A673 (cell line): Measurements from ENCODE around the gene SNAI3. TPM values are rescaled to one million over a fixed set of nuclear protein-coding genes. Genes with fewer than 3 reads are reported as not detected.

Experiments used
- BruUV-seq: library from RNA; stranded (reverse); fragments of 400-500 nt; replicated peaks from 2 replicates; lab custom pipeline; 2021; lab: Mats Ljungman, UMichigan
- CTCF ChIA-PET: fragments of 300-600 bp; sonication (Branson Sonifier 250); formaldehyde crosslinking; loops from one replicate; lab custom pipeline; 2022; ENCODE audit warnings: antibody characterized with exemption; lab: Charles Lee
- POLR2A ChIA-PET: fragments of 300-600 bp; sonication (Branson Sonifier 250); formaldehyde crosslinking; loops from one replicate; lab custom pipeline; 2022; ENCODE audit warnings: antibody characterized with exemption; ENCODE audit not compliant: low non-redundant PET; lab: Charles Lee
- DNase-seq: peaks from one replicate; pipeline ENCODE4 v3.0.0-alpha.2; 2015; ENCODE audit warnings: low spot score
- H3K27ac ChIP-seq: fragments of 200-600 bp; sonication (generic); 2 replicates; pipeline ENCODE4 v1.5.1; 2016; ENCODE audit warnings: mixed run types, low read depth, mild to moderate bottlenecking, mixed read lengths, antibody characterized with exemption, low read length; ENCODE audit not compliant: poor library complexity, severe bottlenecking
- H3K27me3 ChIP-seq: fragments of 200-600 bp; sonication (generic); replicated peaks from 2 replicates; pipeline ENCODE4 v1.6.1; 2017; ENCODE audit warnings: mixed run types, low read depth, mild to moderate bottlenecking, mixed read lengths, antibody characterized with exemption, low read length; ENCODE audit not compliant: insufficient read depth, poor library complexity
- H3K36me3 ChIP-seq: fragments of 200-600 bp; sonication (generic); 2 replicates; pipeline ENCODE4 v1.6.1; 2016; ENCODE audit warnings: mixed run types, mild to moderate bottlenecking, mixed read lengths, antibody characterized with exemption, low read length; ENCODE audit not compliant: insufficient read depth, poor library complexity, severe bottlenecking
- H3K4me1 ChIP-seq: fragments of 200-600 bp; sonication (generic); 2 replicates; pipeline ENCODE4 v1.6.1; 2017; ENCODE audit warnings: mixed run types, mild to moderate bottlenecking, mixed read lengths, antibody characterized with exemption, low read length; ENCODE audit not compliant: insufficient read depth, poor library complexity, severe bottlenecking
- H3K4me3 ChIP-seq: fragments of 200-600 bp; sonication (generic); 2 replicates; pipeline ENCODE4 v1.5.1; 2016; ENCODE audit warnings: low read depth, mixed run types, mild to moderate bottlenecking, mixed read lengths, low read length; ENCODE audit not compliant: poor library complexity, severe bottlenecking
- H3K9me3 ChIP-seq: fragments of 200-600 bp; sonication (generic); 2 replicates; pipeline ENCODE4 v1.6.1; 2016; ENCODE audit warnings: mixed run types, low read depth, mild to moderate bottlenecking, mixed read lengths, antibody characterized with exemption, low read length; ENCODE audit not compliant: poor library complexity, severe bottlenecking
- CTCF ChIP-seq: fragments of 300-800, 200-600 bp; sonication (generic); conservative IDR thresholded peaks from 2 replicates; pipeline ENCODE4 v1.5.1; 2017; ENCODE audit warnings: low read depth, mild to moderate bottlenecking, antibody characterized with exemption, low read length, moderate library complexity, mixed read lengths
- EZH2 ChIP-seq: fragments of 200-600 bp; sonication (generic); IDR thresholded peaks from 2 replicates; pipeline ENCODE4 v1.6.1; 2017; ENCODE audit warnings: borderline replicate concordance, low read depth, mild to moderate bottlenecking, mixed read lengths, antibody characterized with exemption, low read length; ENCODE audit not compliant: poor library complexity, severe bottlenecking
- intact Hi-C: fragments of 100-400 bp; cut with micrococcal nuclease; formaldehyde crosslinking; loops from one replicate; pipeline ENCODE4 v1.10.0; 2022; ENCODE audit not compliant: unreplicated experiment
- total RNA-seq: library from RNA; stranded (reverse); gene quantifications from 2 replicates; pipeline ENCODE4 v1.2.3, GENCODE V29; 2021

The SNAI3 gene
- total RNA-seq, 1 experiment from 2014 or later = not detected

DNA sequence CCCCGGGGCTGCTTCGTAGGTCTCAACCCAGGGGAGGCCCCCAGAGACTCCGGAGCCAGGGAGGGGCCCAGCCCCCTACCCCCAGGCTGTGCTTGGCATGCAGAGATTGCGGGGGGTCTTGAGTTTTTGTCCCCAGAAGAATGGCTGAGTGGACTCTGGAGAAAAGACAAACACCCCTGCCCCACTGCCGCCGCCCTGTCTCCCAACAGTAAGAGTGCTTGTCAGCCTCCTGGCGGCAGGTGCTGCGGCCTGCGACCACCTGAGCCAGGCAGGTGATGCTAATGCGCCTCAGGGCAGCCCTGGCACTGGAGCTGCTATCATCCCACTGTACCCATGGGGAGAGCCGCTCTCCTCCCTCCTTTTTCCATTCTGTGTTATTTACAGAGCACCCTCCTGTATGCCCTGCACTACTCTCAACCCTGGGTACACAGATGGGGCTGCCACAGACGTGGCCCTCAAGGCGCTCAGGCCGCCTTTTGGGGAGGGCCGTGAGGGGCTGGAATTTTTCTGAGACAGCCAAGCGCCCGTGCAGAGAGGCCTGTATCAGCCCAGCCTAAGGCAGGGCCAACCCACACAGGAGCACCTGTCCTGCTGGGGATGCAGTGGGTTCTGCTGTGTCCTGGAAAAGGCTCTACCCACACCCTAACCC, 50.5 kb downstream of the SNAI3 start:
- Histone ChIP-seq H3K36me3 (peaks cover 22% of the 10 kb centered on the region), H3K27ac (no peak overlapping the region), H3K9me3 (no peaks in the 10 kb centered on the region), H3K4me3 (no peak overlapping the region), H3K27me3 (peaks cover 22% of the 10 kb centered on the region), H3K4me1 (no peaks in the 10 kb centered on the region)
- CTCF ChIA-PET = no interaction called here
- TF ChIP-seq CTCF (no peak), EZH2 (no peak)
- intact Hi-C loops = no loop called here
- BruUV-seq = no TSS peak
- no peak for DNase-seq
- POLR2A ChIA-PET = no interaction called here

DNA sequence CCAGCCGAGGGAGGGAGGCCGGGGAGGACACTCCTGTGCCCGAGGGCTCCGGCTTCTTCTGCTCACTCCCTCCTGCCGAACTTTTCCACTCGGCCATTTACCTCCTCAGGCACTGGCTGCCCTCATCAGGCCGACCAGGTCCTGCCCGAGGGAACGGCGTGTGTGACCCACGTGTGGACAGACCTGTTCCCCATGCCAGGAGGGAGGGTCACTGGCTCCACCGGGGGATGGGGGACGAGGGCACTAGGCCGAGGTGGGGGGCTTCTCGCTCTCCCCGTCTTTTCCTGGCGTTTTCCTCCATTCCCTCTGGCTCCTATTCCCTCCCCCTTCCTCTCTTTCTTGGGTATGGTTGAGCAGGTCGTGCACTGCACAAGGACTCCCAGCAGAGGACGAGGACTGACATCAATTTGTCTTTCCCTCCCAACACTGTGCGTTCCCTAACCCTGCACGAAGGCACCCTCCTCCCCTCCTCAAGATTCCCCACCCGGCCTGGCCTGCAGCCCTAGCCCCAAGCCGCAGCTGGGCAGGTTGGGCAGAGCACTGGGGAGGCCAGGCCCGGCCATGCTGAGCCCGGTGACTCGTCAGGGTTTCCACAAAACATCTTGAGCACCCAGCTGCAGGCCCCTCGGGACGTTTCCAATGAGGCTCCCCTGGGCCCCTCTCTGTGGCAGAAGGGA, 51.2 kb downstream of the SNAI3 start:
- Histone ChIP-seq H3K36me3 (peaks cover 28% of the 10 kb centered on the region), H3K9me3 (no peaks in the 10 kb centered on the region), H3K4me3 (no peak overlapping the region), H3K4me1 (no peaks in the 10 kb centered on the region), H3K27ac (no peak overlapping the region), H3K27me3 (peaks cover 18% of the 10 kb centered on the region)
- intact Hi-C loops = no loop called here
- ChIA-PET POLR2A (no interaction called here), CTCF (no interaction called here)
- BruUV-seq = no TSS peak
- DNase-seq = no peak
- TF ChIP-seq CTCF (no peak), EZH2 (no peak)

DNA sequence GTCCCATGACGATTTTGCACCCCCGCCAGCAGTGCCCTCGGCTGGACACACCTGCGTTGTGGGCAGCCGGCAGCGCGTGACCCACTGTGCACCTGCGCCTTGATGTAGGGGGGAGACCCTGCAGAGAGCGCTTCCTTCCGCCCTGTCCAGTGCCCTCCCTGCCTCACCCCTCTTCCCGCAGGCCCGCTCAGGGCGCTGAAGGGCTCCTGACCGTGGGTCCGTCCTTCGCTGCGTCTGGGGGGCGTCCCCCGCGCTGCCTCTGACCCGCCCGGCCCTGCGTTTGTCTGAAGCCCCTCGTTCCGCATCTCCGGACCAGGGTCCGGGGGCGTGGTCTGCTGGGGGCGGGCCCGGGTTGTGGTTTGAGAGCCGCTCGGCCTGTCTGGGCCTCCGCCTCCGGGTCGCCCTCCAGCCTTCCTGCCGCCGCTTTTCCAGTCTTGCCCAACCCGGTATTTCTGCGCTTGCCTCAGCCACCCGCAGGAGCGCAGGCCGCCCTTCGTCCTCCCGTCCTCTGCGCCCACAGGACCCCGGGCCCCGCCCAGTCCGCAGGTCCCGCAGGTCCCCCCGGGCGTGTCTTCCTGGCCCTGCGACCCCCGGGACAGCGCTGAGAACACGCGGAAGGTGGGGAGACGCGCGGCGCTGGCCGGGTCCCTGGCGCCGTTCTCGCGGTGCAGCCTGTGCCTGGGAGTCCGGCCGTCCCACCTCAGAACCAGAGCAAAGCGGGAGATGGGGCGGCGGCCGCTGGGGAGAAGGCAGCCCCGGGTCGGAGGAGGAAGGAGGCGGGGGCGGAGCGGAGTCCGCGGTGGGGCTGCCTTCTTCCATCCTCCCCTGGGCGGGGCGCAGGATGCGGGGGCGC, 51.9 kb downstream of the SNAI3 start:
- no peak overlapping the region for H3K4me3 ChIP-seq
- DNase-seq = no peak
- BruUV-seq = no TSS peak
- intact Hi-C loops = no loop called here
- H3K27me3 ChIP-seq = peaks cover 11% of the 10 kb centered on the region
- H3K27ac ChIP-seq = no peak overlapping the region
- no peaks in the 10 kb centered on the region for H3K4me1 ChIP-seq
- ChIA-PET POLR2A (no interaction called here), CTCF (no interaction called here)
- TF ChIP-seq CTCF (no peak), EZH2 (no peak)
- H3K9me3 ChIP-seq = no peaks in the 10 kb centered on the region
- H3K36me3 ChIP-seq = peaks cover 32% of the 10 kb centered on the region
